ENCODE measurements around the gene MRPL50.

GRCh38 chr9:101359679-101360078 is 38.7 kb downstream of the MRPL50 start:
- TF ChIP-seq GATA3 (IDR thresholded peaks at IDR 0.05; ENCODE audit: borderline replicate concordance) (no peak), HMGXB4 (CRISPR knock-in tag; IDR thresholded peaks at IDR 0.05; ENCODE audit: borderline replicate concordance) (no peak), MAX (IDR thresholded peaks at IDR 0.05) (no peak), BCL3 (IDR thresholded peaks at IDR 0.05) (no peak), CHD4 (IDR thresholded peaks at IDR 0.05; ENCODE audit: borderline replicate concordance) (no peak), POLR2A (IDR thresholded peaks at IDR 0.05; ENCODE audit: low read length) (no peak), CTCF (IDR thresholded peaks at IDR 0.05) (no peak), JUN (IDR thresholded peaks at IDR 0.05) (no peak), ESRRA (IDR thresholded peaks at IDR 0.05; ENCODE audit: borderline replicate concordance, low read length) (no peak), RAD21 (conservative IDR thresholded peaks at IDR 0.05 in 1 of 2, IDR thresholded peaks at IDR 0.05 in 1 of 2) (no peak), MYC (IDR thresholded peaks at IDR 0.05; ENCODE audit: borderline replicate concordance, low read length) (no peak), RCOR1 (IDR thresholded peaks at IDR 0.05; ENCODE audit: low read depth, low read length) (no peak), MAFK (IDR thresholded peaks at IDR 0.05; ENCODE audit: partially characterized antibody) (no peak), SREBF2 (IDR thresholded peaks at IDR 0.05) (no peak)

Data from A549 (cell line).